Measurements from ENCODE around the gene KCNG3.
"Not testable (repeated sequence)": the region's sequence is repeated elsewhere in the genome, so short reads cannot be mapped to it uniquely, and the experiment has no call there.

Gene KCNG3

DNA sequence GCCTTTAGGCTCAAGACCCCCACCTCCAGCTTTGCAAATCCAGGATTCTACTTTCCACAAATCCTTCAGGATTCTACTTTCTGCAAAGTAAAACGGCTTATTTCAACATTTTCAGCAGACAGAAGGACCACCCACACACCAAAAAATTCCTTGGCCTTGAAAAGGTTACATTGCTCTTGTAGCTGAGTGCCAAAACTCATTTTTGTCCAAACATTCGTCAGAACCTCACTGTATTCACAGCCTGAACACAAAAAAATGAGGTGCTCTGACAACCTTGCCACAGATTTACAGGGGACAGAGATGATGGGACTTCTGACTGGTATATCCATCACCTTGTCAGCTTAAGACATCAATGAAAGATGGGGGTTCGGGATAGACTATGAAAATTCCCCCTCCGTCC lies 69.7 kb downstream of the KCNG3 start:
- DNase-seq, result no peak

DNA sequence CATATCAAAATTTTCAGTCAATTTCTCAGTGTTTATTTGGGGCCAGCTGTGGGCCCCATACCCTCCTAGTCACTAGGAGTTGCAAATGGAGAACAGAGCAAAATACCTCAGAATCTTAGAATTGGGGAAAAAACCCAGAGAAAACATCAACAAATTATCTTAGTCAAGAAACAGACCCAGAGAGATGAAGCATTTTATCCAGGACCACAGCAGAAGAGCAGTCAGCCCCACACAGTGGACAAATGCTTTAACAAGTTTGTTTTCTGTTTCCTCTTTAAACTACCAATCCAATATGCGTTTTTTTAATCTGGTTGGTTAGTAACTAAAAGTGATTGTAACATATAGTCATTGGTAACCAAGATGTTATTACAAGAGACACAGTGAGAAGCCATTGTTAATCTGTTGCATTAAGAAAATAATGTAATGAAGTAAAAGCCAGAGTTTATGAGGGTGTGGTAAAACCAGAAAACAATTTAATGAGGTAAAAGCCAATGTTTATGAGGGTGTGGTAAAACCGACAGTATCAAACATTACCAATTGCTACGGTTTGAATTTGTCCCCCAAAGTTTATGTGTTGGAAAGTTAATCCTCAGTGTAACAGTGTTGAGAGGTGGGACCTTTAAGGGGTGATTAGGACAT lies 72.1 kb downstream of the KCNG3 start:
- no peak for DNase-seq

DNA sequence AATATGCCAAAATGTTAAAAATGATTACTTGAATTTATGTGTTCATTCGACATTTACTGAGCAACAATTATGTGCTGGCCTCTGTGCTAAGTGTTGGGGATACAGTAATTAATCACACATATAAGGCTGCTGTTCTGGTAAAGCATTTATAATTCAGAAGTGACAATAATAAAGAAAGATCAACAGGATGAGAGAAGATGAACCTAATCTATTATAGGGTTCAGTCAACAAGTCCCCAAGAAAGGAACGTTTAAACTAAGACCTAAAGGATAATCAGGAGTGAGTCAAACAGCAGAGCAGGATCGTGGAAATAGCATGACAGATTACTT lies 72.7 kb downstream of the KCNG3 start:
- DNase-seq, result no peak

DNA sequence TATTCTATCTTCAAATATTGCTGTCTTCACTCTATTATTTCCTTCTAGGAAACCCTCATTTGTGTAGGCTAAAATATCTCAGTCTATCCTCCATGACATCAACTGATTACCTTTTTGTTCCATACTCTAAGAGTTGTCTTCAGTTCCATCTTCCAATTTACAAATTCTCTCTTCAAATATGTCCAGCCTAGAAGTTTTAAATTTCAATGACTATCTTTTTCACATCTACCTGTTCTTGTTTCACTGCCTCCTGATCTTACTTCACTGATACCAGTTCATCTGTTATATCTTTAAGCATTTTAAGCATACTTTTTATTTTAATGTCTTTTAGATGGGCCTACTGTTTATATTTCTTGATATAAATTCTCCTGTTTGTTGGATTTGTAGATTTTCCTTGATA lies 79.1 kb downstream of the KCNG3 start:
- no peak for DNase-seq

DNA sequence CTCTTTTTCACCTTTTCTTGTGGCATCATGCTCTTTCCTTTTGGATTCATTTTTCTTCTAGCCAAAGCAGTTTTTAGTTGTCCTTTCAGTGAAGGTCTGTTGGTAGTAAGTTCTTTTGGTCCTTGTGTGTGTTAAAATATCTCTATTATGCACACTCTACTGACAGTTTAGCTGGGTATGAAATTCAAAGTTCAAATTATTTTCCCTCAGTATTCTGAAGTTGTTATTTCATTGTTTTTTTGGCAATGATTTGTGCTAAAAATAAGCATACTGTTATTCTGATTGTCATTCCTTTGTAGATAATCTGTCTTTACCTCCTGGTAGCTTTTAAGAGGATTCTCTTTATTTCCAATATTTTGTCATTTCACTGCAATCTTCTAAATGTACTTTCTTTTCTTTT lies 79.6 kb downstream of the KCNG3 start:
- no peak for DNase-seq

DNA sequence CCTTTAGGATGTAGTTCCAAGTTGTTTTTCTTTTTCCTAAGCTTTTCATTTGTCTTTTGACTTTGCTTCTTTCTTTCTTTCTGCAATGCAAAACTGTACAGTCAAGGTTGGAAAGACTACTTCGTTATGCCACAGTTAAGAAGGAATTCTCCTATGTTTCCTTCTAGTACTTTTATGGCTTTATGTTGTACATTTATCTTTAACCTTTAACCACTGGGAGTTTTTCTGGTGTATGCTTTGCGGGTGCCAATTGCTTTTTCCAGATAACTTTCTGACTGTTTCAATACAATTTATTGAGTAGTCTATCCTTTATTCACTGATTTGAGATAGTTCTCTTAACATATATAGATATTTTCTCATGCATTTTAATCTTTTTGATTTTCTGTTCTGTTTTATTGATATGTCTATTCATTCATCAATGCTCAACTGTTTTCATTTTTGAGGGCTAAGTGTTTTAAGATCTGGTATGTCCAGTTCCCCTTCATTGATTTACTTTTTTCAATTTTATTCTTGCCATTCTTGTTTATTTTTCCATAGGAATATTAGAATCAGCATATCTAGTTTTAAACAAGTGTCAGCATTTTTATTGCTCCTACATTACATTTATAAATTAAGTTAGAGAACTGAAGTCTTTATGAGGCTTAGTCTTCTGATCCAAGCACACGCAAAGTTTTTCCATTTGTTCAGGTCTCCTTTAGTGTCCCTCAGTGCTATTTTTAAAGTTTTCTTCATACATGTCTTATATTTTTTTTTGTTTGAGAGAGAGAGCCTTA lies 82.9 kb downstream of the KCNG3 start:
- DNase-seq, result no peak

DNA sequence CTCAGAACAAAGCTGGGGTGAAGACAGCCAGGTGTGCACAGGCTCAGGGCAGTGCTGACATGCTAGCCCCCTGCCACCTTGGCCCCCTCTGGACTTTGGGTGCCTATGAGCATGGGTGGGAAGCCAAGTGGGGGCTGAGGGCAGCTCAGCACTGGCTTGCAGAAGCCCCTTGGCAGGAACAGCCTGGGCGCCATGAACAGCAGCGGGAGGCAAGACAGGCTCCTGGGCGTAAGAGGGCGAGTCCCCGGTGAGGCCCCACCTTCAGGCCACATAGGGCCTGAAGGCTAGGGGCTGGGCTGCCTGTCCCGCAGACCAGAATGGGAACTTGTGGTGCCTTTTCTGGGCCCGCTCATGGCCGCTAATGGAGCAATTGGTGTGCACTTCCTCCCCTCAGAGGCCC lies 85.8 kb downstream of the KCNG3 start:
- DNase-seq, result no peak

DNA sequence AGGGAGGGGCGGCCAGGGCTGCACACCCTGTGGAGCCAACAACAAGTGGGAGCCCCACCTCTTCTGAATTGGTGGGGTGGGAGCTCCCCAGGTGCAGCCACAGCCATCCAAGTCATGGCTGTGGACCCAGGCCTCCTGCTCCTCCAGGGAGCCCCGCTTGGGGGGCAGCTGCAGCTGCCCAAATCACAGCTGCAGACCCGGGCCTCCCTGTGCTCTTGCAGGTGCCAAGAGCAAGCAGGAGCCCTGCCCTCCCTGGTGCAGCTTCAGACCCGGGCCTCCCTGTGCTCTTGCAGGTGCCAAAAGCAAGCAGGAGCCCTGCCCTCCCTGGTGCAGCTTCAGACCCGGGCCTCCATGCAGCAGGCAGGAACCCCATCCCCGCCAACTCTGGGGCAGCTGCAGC lies 86.3 kb downstream of the KCNG3 start:
- DNase-seq, result no peak

DNA sequence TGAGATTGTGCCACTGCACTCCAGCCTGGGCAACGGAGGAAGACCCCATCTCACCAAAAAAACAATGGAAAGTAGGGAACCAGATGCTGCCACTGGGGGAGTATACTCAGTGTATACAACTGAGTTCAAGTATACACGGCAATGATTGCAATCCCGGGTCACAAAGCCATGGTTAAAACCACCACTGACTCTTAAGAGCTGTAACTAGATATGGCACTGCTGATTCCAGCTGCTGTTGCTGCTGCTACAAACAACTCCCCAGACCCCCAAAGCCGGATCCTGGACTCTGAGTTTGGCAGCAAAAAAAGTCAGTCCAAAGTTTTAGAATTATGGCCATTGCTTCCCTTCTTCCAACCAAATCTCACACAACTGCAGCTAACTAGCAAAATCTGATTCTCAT lies 89.1 kb downstream of the KCNG3 start:
- DNase-seq, result no peak

DNA sequence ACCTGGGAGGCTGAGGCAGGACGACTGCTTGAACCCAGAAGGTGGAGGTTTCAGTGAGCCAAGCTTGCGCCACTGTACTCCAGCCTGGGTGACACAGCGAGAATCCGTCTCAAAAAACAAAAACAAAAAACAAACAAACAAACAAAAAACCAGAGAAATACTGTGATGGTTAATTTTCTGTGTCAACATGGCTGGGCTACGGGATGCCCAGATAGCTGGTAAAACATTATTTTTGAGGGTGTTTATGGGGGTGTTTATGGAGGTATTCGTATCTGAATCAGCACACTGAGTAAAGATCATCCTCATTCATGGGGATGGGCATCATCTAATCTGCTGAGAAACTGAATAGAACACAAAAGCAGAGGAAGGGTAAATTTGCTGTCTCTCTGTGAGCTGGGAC lies 92.0 kb downstream of the KCNG3 start:
- no peak for DNase-seq

DNA sequence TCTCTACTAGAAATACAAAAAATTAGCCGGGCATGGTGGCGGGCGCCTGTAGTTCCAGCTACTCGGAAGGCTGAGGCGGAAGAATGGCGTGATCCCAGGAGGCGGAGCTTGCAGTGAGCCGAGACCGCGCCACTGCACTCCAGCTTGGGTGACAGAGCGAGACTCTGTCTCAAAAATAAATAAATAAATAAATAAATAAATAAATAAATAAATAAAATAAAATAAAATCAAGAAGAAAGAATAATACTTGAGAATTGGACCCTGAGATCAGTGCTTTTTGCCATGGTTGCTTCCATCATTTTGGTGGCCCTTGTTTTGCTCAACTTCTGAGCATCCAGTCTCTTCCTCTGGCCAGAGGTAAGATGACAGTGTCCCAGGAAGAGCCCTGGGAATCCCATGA lies 95.7 kb downstream of the KCNG3 start:
- DNase-seq, result not testable (repeated sequence)

DNA sequence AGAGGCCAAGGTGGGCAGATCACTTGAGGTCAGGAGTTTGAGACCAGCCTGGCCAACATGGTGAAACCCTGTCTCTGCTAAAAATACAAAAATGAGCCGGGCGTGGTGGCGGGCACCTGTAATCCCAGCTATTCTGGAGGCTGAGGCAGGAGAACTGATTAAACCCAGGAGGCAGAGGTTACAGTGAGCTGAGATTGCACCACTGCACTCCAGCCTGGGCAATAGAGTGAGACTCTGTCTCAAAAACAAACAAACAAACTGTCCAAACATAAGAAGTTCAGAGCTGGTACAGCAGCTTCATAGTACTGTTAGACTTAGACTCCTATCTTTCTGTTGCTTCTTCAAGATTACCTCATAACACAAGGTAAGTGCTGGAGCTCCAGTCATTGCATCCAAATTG lies 100.5 kb downstream of the KCNG3 start:
- not testable (repeated sequence) for DNase-seq

DNA sequence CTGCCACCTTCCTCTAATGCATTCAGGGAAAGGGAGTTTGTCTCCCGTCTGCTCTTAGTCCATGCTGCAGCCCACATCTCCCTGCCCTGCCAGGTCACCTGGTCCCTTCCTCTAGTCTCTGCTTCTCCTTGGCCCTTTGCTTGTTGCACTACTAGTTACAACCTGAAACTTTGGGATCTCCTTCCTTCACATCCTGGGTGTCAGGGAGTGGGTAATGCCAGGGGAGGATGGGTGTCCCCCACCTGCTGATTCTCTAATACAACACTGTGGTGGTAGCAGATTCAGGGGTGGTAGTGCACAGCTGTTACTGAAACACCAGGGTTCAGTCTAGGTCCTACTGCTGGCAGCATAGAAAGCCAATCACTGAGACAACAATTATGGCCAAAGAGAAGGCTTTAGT lies 101.6 kb downstream of the KCNG3 start:
- DNase-seq, result no peak
